GM21576 (cell line): ENCODE results near the gene RAG1.

Experiments
- ATAC-seq: cut with Tn5 transposase; IDR thresholded peaks from one replicate; pipeline ENCODE4 v1.9.1; 2021; ENCODE audit warnings: mild to moderate bottlenecking, moderate library complexity; ENCODE audit not compliant: unreplicated experiment

Gene RAG1

DNA sequence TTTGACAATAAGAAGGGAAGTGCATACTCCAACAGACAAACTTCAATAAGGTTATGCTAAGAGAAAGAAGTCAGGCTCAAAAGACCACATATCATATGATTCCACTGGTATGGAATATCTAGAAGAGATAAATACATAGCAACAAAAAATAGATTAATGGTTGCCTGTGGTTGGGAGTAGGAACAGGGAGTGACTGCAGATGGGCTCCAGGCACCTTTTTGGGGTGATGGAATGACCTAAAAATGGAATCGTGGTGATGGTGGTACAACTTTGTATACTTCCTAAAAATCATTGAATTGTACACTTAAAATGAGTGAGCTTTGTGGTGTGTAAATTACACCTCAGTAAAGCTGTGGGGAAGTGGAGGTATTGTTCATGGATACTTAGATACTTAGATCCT lies 59.2 kb downstream of the RAG1 start:
- no peak for ATAC-seq

DNA sequence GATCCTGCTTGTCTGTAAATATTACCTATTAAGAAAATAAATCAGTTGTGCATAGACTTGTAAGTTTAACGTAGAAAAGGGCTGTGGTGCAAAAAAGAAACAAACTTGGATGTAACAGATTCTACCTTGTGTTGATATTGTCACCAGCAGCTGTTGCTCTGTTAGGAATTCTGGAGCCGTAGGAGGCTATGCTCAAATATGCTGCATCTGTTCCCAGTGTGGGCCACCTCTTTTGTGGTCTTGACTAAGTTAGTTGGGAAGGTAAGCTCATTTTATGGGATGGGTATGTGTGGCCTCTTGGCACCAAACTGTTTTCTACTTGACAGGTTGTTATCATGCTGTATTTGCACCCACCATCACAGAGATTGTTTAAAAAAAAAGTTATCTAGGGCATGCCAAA lies 59.7 kb downstream of the RAG1 start:
- no peak for ATAC-seq

DNA sequence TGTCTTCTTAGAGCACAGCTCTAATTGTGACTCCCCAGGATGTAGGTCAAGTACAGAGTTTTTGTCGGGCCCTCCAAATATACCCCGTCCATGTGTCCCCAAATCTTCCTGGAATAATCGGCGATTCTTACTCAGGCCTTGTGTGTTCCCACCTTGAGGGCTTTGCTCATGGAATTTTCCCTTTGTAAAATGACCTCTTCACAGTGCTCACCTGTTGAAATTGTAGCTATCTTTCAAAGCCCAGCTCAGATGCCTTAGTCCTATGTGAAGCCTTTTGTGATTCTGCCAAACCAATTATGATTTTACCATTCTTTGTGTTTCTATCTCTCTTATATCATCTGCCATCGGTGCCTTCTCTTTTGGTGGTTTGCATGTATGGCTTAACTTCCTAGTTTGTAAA lies 60.3 kb downstream of the RAG1 start:
- ATAC-seq, result no peak

DNA sequence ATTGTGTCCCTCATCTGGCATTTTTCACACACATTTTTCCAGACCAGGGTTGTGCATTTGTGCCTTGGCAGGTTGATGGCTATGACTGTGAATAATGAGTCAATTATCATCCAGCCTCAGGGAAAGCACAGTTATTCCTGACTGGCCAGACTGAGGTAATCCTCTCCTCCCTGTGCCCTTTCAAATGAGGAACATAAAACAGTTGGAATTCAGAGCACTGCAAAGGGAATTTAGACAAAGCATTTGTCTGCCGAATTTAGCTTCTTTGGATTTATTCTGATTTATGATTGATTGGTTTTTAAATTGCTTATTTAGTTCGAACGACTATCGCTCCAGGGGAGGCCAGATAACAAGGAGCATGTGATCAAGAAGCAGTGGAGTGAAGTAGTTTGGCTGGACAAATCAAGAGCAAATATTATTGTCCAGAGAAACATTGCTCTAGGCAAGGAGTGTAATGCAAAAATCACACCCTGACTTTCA lies 61.0 kb downstream of the RAG1 start:
- ATAC-seq, result no peak
